Psoas muscle (tissue), 8 donors: ENCODE data around the gene CHCHD3. TPM values are rescaled to one million over a fixed set of nuclear protein-coding genes. Genes with fewer than 3 reads are reported as not detected.

Source experiments
- ATAC-seq, 4 donors: fragments of 200-7000 bp; cut with Tn5 transposase; one replicate each; pipeline ENCODE4 v1.9.1; 2020; ENCODE audit warnings: moderate library complexity in 3 of 4, mild to moderate bottlenecking in 2 of 4
- DNase-seq, 2 donors: peaks; one replicate each; pipeline ENCODE4 v3.0.0-alpha.2; 2020
- H3K27ac ChIP-seq: fragments of 200-600 bp; one replicate; pipeline ENCODE4 v1.8.0; 2022
- H3K27me3 ChIP-seq, 3 donors: fragments of 200-600 bp in 1 of 3; one replicate each; pipeline versions ENCODE4 v1.6.1 to v1.8.0; 2013 to 2022; ENCODE audit warnings: low read length in 2 of 3, mild to moderate bottlenecking in 2 of 3, moderate library complexity in 1 of 3; ENCODE audit not compliant: insufficient read depth in 3 of 3
- H3K36me3 ChIP-seq, 2 donors: fragments of 200-600 bp in 1 of 2; one replicate each; pipeline versions ENCODE4 v1.6.1 to v1.8.0; 2013 to 2022; ENCODE audit warnings: low read depth in 1 of 2, mild to moderate bottlenecking in 1 of 2, moderate library complexity in 1 of 2; ENCODE audit not compliant: insufficient read depth in 1 of 2
- H3K4me1 ChIP-seq: fragments of 200-600 bp; one replicate; pipeline ENCODE4 v1.8.0; 2022
- H3K4me3 ChIP-seq: fragments of 200-600 bp; one replicate; pipeline ENCODE4 v1.8.0; 2022; ENCODE audit warnings: mild to moderate bottlenecking
- H3K9me3 ChIP-seq: fragments of 200-600 bp; one replicate; pipeline ENCODE4 v1.8.0; 2022
- WGBS, 3 donors: extraction: QIAGEN DNeasy Blood & Tissue Kit; methylation state at CpG; one replicate each; pipeline versions ENCODE4 v1.1.6 to v1.1.7; 2013; 5-methylcytosine and 5-hydroxymethylcytosine counted together
- intact Hi-C, 2 donors: fragments of 100-400 bp; cut with DNase I; formaldehyde crosslinking; loops; one replicate each; pipeline versions ENCODE4 v1.11.0 to v1.14.2; 2022
- polyA plus RNA-seq, 3 donors: library from polyadenylated mRNA; stranded (reverse); fragments of 200-250 nt; gene quantifications; one replicate each; pipeline ENCODE4 v1.2.3, GENCODE V29; 2013
- total RNA-seq, 4 donors: library from RNA; stranded (reverse); fragmentation: NEBNext Ultra II Directional in 2 of 4; extraction: Animal tissue kit (Norgen Biotek cat#: 25700) in 2 of 4; gene quantifications; one replicate each; pipeline versions ENCODE4 v1.2.1 to v1.2.4, GENCODE V29; 2021 to 2023
- TF ChIP-seq, protein P1 (sequence below): fragments of 200-600 bp; IDR thresholded peaks from one replicate; pipeline ENCODE4 v1.8.0; 2022; ENCODE audit warnings: antibody characterized with exemption
- donor health status: healthy with polysubstance abuse.
- donor health status: DM: no; HTN: no; CAD: no; lungs with moderate emphysema.
- donor health status: Bipolar disorder and iron deficiency.
- donor health status: healthy.
- donor health status: DM: yes; HTN: yes; CAD: no.
- donor health status: DM: no; HTN: no; CAD: no.
- donor health status: DM: no; HTN: no; CAD: no.
- donor health status: DM: yes; HTN: yes; CAD: no.

Gene CHCHD3
- total and polyA plus RNA-seq, 7 donors = 129 to 206 (median 184) TPM

DNA sequence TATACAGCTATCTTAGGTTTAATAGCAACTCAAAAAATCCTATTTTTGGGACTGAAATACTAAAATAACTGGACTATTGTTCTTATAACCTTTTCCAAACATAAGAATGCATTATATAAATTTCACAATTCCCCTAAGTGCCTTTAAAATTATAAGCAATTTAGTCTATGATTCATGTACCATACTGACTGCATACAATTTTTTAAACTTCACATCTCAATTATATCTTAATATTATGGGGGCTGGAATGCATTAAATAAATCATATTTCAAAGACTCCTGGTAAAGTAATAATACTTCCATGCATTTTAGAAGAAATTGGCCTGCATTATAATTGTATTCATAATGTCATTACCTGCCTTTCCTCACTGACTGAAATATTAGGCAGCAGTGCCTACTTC lies 144.6 kb downstream of the CHCHD3 start:
- H3K36me3 ChIP-seq = no peaks in the 10 kb centered on the region
- H3K4me1 ChIP-seq = peaks cover 4% of the 10 kb centered on the region
- TF ChIP-seq, protein P1, sequence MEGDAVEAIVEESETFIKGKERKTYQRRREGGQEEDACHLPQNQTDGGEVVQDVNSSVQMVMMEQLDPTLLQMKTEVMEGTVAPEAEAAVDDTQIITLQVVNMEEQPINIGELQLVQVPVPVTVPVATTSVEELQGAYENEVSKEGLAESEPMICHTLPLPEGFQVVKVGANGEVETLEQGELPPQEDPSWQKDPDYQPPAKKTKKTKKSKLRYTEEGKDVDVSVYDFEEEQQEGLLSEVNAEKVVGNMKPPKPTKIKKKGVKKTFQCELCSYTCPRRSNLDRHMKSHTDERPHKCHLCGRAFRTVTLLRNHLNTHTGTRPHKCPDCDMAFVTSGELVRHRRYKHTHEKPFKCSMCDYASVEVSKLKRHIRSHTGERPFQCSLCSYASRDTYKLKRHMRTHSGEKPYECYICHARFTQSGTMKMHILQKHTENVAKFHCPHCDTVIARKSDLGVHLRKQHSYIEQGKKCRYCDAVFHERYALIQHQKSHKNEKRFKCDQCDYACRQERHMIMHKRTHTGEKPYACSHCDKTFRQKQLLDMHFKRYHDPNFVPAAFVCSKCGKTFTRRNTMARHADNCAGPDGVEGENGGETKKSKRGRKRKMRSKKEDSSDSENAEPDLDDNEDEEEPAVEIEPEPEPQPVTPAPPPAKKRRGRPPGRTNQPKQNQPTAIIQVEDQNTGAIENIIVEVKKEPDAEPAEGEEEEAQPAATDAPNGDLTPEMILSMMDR = no peak
- peaks cover 4% of the 10 kb centered on the region for H3K9me3 ChIP-seq
- no peak for ATAC-seq
- H3K27me3 ChIP-seq = no peaks in the 10 kb centered on the region
- no peak for DNase-seq
- no peak overlapping the region for H3K27ac ChIP-seq
- H3K4me3 ChIP-seq = no peak overlapping the region
- intact Hi-C loops = no loop called here

DNA sequence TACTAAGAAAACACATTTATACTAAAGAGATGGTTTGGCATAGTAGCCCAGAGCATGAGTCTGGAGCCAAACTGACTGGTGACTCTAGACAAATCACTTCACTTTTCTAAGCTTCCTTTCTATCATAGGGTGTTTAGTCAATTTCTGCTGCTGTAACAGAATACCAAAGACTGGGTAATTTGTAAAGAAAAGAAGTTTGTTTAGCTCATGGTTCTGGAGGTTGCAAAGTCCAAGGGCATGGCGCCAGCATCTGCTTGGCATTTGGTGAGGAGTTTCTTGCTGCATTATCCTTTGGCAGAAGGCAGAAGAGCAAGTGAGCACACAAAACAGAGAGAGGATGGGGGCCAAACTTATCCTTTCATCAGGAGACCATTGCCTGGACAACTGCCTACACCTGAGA lies 146.3 kb downstream of the CHCHD3 start:
- TF ChIP-seq, protein P1 = no peak
- DNase-seq = no peak
- H3K4me1 ChIP-seq = peaks cover 4% of the 10 kb centered on the region
- no peak overlapping the region for H3K27ac ChIP-seq
- intact Hi-C loops = no loop called here
- ATAC-seq = no peak
- 96 to 100% (median 97%) methylated on average over 1 of the region's 1 CpG for WGBS, 3 donors
- no peaks in the 10 kb centered on the region for H3K36me3 ChIP-seq
- no peak overlapping the region for H3K4me3 ChIP-seq
- H3K9me3 ChIP-seq = peaks cover 4% of the 10 kb centered on the region
- H3K27me3 ChIP-seq = no peaks in the 10 kb centered on the region

DNA sequence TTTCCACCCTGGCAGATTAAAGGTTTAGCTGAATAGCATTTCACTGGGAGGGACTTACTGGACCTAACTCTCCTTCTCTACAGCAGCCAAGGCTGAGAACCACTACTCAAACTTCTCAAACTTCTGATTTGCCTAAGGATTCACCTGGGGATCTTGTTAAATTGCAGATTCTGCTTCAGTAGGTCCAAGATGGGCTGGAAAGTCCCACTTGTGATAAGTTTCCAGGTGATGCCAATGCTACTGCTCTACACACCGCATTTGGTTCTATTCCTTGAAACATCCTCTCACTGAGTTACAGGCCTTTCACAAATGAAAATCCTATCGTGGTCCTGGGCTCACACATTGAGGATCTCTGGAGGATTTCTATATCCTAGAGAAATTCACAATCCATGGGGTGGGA lies 147.9 kb downstream of the CHCHD3 start:
- TF ChIP-seq, protein P1 = no peak
- Histone ChIP-seq H3K27ac (no peak overlapping the region), H3K36me3 (no peaks in the 10 kb centered on the region), H3K4me3 (no peak overlapping the region), H3K4me1 (peaks cover 4% of the 10 kb centered on the region), H3K9me3 (peaks cover 4% of the 10 kb centered on the region), H3K27me3 (no peaks in the 10 kb centered on the region)
- no peak for ATAC-seq
- WGBS, 3 donors = 96 to 98% (median 98%) methylated on average over 2 of the region's 2 CpGs
- intact Hi-C loops = no loop called here
- no peak for DNase-seq

DNA sequence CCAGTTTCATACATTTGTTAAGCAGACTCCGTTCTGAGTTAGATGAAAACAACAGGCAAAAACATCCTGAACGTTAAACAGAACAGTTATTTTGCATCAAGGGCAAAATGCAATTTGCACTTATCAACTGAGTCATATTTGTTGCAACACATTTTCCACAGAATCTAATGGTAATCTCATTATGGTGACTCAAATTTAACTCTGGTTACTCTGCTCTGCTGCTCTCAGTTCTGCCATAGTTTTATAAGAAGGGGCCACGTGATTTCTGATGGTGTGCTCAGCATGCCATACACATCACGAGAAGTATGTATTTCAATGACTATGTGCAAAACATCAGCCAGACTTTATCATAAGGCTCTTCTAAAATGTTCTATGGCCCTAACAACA lies 148.8 kb downstream of the CHCHD3 start:
- DNase-seq (no peak), ATAC-seq (peak in 1 of 4 donors; percentile 61)
- Histone ChIP-seq H3K36me3 (no peaks in the 10 kb centered on the region), H3K27ac (no peak overlapping the region), H3K4me1 (peaks cover 4% of the 10 kb centered on the region), H3K9me3 (peaks cover 4% of the 10 kb centered on the region), H3K4me3 (no peak overlapping the region), H3K27me3 (no peaks in the 10 kb centered on the region)
- 88 to 95% (median 91%) methylated on average over 4 of the region's 4 CpGs for WGBS, 3 donors
- TF ChIP-seq, protein P1 = no peak
- intact Hi-C loops = no loop called here

DNA sequence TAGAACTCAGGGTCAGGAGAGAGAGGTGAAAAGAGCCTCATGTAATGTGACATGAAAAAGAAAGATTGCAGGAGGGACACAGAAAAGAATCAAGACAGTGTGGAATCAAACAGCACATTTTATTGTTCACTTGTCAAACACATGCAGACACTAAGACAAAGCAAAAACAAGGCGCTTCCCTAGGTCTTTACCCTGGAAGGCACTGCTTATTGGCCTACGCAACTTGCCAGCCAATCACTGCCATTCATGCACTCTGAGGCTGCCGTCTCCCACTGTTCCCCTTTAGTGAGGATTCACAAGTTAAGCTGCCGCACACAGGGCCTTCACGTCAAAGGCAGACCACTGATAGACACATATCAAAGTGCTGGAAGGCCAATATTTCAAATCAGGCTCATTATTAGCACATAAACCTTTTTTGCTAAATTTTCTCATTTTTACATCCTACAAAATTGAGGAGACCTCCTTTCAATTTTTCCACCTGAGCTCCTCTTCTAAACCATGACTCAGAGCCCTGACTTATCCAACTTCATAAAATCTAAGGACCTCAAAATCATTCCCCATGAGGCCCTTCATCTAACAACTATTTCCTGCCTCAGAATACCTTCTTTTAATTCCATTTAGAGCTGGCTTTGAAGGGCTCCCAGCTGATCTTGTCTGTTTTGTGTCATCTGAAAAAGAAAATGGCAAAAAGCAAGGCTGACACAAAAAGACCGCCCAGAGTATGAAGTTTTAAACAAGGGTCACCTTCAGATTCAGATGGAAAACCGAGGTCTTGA lies 149.4 kb downstream of the CHCHD3 start:
- ATAC-seq = no peak
- intact Hi-C loops = no loop called here

More for the DNA sequence above, 149.4 kb downstream of the CHCHD3 start:
- Histone ChIP-seq H3K4me3 (no peak overlapping the region), H3K36me3 (no peaks in the 10 kb centered on the region), H3K4me1 (peaks cover 4% of the 10 kb centered on the region), H3K27me3 (no peaks in the 10 kb centered on the region), H3K27ac (no peak overlapping the region), H3K9me3 (peaks cover 4% of the 10 kb centered on the region)
- TF ChIP-seq, protein P1 = no peak
- no peak for DNase-seq
- WGBS, 3 donors = 88 to 93% (median 91%) methylated on average over 7 of the region's 7 CpGs
